HG03469 (cell line): Measurements from ENCODE around the gene DMXL1.

Experiments
- ATAC-seq: cut with Tn5 transposase; IDR thresholded peaks from one replicate; pipeline ENCODE4 v1.9.1; 2021; ENCODE audit warnings: mild to moderate bottlenecking, moderate library complexity, moderate number of reproducible peaks; ENCODE audit not compliant: unreplicated experiment

DMXL1 gene

GRCh38 chr5:119268387-119269060 lies 197.6 kb downstream of the DMXL1 start:
- peak; percentile 52 for ATAC-seq

DNA sequence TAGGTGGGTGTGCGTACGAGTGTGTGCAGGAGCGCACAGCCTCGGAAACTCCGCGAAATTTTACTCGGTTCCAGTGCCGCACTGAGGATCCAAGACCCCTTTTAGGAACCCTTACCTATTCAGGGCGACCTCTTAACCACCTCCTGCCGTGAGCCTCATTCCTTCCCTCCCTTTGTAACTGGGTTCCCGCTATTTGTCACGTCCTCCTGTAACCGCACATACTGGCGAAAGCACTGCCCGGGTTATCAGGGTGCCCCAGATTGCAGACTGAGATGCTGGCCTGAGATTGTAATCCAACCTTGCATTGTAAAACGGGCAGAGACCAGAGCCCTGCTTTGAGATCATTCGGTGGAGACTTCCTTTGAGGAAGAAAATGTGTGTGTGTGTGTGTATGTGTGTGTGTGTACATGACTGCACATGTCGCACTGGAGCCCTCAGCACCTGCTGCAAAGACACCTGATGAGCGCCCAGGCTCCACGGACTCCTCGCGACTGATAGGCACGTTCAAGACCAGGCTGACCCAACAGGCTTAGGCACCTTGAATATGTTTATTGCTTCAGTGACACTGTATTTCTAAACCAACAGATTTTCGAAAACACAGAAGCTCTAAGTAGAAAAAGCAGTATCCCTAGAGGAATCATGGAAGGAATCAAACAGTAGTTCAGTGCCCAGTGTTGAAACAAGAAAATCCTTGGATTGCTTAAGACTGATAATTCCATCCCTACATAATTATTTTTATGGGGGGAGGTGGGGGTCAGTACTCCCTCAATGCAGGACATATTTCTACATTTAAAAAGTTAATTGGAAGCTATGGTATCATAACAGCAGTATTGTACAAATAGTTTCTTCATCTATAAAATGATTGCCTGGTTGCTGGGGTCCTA lies 198.4 kb downstream of the DMXL1 start:
- ATAC-seq, result no peak

DNA sequence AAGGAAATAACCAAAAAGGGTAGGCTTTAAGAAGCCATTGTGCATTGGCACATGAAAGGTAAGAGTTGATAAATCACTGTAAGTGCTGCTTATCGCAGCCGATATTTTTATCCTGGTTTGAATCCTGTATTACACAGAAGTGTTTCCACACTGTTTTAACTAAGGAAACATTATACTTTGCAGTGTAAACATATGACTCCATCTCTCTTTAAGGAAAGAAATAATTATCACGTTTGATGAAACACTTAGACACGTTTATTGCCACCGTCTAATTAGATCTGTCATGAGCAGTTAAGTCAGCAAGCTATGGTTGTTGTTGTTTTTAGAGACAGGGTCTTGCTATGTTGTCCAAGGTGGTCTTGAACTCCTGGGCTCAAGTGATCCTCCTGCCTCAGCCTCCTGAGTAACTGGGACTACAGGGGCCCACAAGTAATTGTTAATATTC lies 199.3 kb downstream of the DMXL1 start:
- no peak for ATAC-seq

DNA sequence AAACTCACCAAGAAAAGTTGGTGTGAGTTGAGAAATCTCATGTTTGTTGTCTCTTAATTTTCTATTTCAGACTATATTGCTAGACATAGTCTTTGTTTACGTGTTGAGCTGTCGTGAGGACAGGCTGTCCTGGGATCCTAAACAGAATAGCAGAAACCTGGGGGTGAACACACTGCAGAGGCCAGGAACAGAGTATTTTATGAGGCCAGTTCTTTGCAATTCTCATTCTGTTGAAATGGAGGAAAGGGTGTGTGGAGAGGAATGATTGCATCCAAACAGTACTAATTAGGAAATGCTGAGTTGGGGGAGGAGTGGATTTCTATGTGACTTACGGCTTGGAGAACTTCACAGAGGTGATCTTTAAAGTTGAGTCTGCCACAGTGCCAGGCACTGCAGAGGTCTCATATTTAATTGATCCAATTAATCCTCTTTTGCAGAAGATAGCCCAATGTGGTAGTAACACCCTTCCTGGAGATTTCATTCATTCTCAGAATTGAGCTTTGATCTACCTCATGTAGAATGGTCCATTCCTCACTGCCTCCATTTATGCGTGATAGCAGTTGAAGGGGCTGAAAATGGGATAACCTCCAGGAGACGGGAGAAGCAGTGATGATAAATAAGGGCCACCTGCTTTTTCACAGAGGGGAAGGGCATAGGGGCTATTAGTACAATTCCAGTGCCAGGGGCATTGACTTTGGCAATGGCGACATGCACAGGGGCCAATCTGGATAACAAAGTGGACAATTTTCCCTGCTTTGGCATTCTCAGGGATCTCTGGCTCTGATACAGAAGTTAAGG lies 200.3 kb downstream of the DMXL1 start:
- ATAC-seq, result no peak

DNA sequence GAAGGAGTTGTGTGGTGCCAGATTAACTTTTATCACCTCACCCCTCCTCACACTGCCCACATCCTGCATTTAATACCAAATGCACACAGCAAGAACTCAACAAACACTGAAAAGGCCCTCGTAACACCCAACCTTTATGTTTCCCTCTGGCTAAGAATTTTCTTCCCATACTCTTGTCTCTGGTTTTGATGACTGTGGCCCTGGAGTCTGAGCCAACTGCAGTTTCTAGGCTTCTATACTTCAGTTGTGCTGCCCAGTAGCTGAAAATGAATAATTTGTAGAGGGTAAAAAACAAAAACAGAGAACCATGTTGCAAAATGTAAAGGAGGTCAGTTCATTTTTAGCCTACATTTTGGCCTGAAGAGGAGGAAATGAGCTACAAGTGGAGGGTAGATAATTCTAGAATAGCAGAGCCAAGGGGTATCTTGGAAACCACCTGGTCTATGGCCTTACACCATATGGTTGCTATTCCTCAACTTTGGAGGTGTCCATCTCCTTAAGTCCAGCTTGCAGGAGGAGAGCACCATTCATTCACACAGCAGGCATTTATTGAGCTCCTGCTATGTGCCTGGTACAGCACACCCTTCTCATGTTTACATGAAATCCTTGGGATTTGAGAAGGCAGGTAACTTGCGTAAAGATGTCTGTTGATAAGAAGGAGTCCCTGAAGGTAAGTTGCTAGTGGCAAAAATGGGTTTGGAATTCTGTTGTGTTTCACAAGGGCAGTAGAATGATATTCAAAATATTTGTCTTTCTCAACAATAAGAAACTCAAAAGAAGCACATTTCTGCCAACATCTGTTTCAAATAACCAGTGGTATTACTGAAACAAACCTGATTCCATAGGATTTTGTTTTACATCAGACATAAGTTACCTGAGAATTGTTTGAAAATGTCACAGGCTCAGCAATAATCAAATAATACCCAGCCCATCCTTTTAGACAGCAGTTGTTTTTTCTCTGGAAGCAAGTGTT lies 201.2 kb downstream of the DMXL1 start:
- no peak for ATAC-seq

DNA sequence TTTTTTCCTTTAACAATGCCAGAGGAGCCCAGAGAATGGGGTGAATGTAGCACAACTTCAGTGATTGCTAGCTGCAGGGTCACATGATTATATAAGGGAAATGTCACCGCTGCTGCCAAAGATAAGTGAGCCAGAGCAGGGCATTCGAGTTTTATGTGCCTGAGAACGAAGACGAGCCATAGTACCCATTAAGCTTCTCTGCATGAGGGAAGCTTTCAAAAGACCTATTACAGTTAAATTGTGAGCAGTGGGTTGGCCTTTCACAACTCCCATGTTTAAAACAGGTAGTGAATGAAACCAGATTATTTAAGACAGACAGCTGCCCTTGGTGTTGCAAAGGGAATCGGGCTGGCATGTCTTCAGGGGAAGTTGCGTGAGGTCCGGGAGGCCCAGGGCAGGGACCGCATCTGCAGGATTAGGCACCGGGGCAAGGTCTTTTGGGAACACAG lies 202.5 kb downstream of the DMXL1 start:
- ATAC-seq, result no peak

- no peak for ATAC-seq
Measured at GRCh38 chr5:119274030-119274766, 203.3 kb downstream of the DMXL1 start.

GRCh38 chr5:119274767-119275130 lies 203.9 kb downstream of the DMXL1 start:
- ATAC-seq, result no peak

DNA sequence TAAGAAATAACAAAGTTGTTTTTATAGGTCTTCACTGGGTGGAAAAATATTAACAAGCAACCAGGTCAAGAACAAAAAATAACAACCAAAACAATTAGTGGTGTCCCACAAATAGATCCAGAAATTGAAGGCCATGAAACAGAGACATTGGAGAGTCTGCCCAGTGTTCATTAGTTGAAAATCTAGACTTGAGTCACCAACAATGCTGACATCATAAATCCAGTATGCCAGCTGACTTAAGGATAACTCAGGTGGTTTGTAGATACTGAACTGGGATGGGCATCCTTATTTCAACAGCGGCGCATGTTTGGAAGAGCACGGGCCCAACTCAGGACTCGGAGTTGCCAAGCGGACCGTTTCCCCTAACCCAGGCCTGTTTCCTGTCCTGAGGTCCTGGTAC lies 204.3 kb downstream of the DMXL1 start:
- ATAC-seq, result no peak

DNA sequence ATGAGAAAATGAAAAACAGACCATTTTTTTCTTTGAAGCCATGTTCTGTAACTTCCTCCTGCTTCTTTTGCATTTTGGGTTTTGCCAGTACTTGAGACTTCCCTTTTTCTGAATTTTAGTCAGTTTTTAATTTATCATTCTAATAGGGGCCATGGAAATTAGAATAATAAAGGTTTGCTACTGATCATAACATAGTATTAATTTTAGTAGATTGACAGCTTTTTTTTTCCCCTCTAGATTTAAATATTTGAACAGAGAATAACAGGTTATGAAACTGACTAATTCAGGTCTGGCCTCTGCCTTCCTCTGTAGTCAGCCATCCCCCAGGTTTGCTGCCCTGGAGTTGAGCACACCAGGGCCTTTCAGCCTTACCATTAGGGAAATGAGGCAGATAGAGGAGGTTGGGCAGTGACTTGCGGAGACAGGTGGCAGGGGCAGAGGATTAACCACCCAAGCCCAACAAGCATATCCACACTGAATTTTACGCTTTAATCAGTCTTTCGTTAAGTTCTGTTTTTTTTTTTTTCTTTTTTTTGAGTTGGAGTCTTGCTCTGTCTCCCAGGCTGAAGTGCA lies 204.8 kb downstream of the DMXL1 start:
- peak; percentile 58 for ATAC-seq

- ATAC-seq, result peak; percentile 21
Measured at GRCh38 chr5:119276978-119277377, 206.1 kb downstream of the DMXL1 start.

DNA sequence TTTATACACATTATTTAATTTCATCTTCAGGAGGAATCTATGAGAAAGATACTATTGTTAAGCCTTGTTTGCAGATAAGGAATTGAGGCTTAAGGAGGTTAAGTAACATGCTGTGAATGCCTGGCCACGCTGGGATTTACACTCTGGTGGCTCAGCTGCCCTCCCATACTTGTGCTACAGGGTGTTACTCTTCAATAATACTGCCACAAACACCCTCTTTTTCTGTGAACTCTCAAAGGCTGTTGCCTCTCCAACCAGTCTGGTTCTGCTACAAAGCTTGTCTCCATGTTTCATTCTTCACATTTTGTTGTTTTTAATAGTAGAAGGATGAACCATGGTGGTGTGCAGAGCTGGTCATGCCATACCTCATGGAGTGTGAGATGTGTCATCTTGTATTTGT lies 208.2 kb downstream of the DMXL1 start:
- no peak for ATAC-seq

DNA sequence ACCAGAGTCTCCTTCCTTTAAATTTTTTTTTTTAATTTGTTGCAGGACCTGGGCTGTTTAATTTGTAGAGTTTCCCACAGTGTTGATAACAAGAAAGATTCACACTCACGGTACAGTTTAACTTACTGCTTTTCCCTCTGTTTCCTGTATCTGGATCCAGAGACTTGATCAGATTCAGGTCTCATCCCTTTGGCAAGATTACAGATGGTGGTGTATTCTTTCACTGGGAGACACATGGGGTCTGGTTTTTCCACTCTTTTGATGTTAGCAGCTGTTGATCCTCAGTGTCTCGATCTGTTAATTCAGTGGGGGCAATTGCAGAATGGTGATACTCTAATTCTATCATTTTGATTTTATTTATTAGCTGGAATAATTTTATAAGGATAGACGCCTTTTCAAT lies 209.5 kb downstream of the DMXL1 start:
- no peak for ATAC-seq

DNA sequence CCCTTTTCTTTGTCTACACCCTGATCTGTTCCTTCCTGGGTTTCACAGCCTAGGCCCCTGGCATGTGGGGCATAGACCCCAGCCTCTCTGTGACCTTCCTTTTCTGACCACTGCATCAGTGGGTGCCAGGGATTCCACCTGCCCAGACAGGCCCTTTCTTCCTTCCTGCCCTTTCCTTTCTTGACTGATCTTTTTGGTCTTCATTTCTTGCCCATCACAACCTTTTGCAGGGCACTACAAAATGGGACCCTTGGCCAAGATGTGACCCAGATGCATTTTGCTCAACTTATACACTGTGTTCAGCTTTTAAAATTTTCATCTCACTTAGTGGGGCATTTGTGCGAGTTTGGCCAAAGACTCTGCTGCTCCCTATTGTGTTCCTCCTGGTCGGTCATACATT lies 211.7 kb downstream of the DMXL1 start:
- no peak for ATAC-seq

DNA sequence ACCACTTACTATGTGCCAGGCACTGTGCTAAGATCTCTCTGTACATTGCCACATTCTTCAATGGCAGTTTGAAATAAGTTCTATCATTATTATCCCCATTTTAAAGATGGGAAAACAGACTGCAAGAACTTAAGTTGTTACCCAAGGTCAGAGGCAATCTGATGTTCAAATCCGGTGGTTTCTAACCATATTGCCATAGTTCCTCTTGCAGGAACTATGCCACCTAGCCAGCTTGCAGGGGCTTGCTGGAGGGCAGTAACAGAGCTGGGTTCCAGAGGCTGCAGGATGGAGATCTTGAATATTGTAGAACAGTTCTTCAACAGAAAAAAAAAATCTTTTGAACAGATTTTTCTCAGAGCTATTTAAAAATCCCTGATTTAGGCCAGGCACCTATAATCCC lies 213.1 kb downstream of the DMXL1 start:
- no peak for ATAC-seq

DNA sequence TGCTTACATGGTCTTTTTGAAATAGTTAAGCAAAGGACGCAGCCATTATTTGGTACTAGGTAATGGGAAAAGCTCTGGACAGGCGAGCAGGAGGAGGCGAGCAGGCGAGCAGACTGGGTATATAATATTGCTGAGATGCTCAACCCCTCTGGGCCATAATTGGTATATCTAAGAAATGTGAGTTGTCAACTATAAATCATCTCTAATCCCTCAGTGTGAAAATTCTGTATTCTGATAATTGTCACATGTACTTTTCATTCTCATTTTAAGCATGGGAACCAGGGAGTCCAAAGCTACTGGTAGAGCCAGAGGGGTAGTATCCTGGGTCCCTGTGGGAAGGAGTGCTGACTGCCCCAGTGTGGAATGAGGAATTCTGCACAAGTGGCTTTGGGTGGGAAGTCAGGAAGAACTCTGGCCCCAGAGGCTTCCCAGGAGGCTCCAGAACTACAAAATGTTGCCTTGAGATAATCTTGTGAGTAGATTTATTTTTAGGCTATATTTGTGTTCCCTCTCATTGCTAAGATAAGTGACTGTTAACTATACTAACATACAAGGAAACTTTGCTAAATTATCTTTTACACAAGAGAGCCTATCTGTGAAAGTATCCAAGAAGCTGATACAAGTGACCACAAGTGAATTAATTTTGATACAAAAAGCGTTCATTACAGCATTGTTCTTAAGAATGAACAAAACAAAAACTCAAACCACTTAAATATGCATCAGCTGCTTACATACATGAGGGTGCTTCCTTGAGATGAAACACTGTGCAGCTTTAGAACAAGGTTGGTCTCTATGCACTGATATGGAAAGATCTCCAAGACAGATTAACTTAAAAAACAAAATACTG lies 214.4 kb downstream of the DMXL1 start:
- ATAC-seq, result no peak

GRCh38 chr5:119286511-119287488 lies 215.9 kb downstream of the DMXL1 start:
- ATAC-seq, result peak; percentile 12
